ENCODE data around the gene UBE2H.
"Not testable (repeated sequence)": the region's sequence is repeated elsewhere in the genome, so short reads cannot be mapped to it uniquely, and the experiment has no call there.

The UBE2H gene

GRCh38 chr7:129843978-129844840 lies 108.6 kb downstream of the UBE2H start:
- DNase-seq (ENCODE audit: low read depth in 2 of 2), result no peak

GRCh38 chr7:129843365-129843898 lies 109.3 kb downstream of the UBE2H start:
- DNase-seq (ENCODE audit: low read depth in 2 of 2), result no peak

DNA sequence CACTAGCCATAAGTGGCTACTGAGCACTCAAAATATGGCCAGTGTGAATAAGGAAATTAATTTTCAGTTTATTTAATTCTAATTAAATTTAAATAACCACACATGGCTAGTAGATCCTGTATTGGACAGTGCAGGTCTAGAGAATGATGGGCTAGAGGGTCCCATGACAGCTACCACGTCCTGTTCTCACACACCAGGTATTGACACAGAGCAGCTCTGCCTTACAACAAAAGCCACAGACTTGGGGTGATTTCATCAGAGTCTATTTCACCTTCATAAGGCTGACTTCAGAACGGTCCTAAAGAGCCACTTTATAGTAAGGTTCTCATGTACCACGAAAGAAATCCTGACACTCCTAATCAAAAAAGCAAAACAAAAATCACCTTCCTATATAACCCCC lies 111.3 kb downstream of the UBE2H start:
- no peak for DNase-seq (ENCODE audit: low read depth in 2 of 2)

GRCh38 chr7:129840757-129841156 lies 112.0 kb downstream of the UBE2H start:
- no peak for DNase-seq (ENCODE audit: low read depth in 2 of 2)

DNA sequence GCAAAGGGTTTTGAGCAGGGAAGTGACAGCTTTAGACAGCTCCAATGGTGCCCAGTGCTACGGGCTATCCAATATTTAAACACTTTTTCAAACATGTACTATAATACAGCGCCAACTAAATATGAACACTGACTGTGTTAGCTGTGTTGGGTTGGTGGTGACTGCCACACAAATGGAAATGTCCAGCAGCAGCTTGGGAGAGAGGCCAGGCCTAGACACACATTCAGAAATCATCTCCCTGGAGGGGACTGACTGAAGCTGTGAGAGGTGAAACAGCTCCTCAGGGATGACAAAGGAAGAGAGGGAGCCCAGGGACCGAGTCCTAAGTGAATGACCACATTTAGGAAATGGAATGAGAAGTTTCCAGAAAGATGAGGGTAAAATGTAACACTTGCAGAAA lies 115.8 kb downstream of the UBE2H start:
- DNase-seq (ENCODE audit: low read depth in 2 of 2), result no peak

DNA sequence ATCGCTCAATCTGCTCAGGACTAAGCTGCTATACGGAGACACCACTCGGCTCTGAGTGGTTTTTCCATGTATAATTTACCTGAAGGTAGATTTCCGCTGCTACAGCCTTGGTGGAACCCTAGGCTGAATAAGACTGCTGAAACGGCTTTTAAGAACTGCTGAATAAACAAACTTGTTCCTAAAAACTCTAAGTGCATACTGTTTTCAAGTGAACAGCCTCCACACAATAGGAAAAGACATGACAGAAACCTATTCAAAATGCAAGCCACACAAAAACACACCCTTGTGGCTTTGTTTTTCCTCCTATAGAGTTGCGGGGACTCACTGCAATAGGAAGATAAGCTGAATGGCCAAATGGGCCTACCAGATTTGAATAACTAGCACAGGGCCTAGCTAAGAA lies 117.2 kb downstream of the UBE2H start:
- no peak for DNase-seq (ENCODE audit: low read depth in 2 of 2)

DNA sequence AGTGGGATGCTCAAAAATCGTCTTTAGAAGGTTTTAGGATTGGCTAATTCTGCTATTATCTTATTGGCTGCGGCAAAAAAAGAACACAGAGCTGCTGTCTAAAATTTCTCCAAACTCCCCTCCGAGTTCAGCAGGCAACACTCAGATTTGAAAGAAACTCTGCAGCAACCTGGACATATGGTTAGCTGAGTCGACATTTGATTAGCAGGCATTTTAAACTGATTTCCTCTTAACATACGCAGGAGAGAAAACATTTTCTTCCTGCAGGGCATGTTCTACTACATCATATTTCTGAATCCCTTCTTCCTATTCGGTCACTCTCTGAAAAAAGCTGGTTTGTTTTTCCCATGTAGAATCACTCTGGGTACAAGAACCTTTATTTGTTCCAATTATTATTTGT lies 119.4 kb downstream of the UBE2H start:
- not testable (repeated sequence) for DNase-seq (ENCODE audit: low read depth in 2 of 2)

DNA sequence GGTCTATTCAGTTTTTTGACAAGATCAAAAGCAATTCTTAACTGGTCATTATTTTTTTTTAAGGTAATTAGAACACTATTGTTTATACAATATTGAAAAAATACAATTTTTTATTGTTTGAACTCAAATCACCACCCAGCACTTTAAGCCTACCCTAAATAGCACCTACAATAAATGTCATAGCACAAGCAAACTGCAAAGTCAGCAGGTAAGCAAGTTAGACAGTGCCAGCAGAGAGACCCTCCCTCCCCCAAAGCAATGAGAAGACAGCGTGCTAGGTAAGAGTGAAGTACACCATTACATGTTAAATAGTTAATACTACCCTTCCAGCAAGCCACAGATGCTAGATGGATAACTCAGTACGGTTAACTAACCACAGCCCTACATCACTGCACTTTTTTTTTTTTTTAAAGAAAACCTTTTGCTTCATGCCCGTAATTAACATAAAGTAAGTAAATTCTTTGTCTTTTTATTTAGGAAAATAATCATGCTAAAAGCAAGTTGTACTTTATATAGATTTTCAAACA lies 120.0 kb downstream of the UBE2H start:
- no peak for DNase-seq (ENCODE audit: low read depth in 2 of 2)

- DNase-seq (ENCODE audit: low read depth in 2 of 2), result no peak
These were observed 120.5 kb downstream of the UBE2H start for GRCh38 chr7:129832282-129832681.

DNA sequence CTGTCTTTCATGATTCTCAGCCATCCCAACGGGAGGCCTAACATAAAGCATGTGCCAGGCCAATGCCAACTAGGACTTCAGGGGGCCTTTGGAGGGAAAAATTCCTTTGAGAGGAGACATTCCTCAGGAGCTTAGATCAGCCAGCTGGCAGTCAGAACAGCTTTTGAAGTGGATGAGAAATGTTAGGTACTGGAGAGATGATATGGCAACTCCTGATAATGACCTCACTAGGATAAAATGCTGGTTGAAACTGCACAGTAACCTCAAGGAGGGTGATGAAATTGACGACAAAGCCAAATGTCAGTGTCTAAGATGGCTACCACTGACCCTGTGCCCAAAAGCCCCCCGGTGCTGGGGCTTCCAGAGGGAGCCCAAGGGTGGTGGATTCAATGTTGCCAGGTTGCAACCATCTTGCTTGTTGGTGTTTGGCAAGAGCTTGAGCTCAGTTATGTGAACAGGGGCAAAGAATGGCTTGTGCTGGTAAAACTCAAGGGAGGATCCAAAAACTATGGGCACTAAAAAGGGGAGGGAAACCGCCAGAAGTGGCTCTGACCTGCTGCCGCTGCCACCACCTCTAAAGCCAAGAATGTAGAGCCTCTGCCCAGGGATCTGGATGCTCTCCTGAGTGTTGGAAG lies 121.2 kb downstream of the UBE2H start:
- no peak for DNase-seq (ENCODE audit: low read depth in 2 of 2)

GRCh38 chr7:129830949-129831348 lies 121.8 kb downstream of the UBE2H start:
- DNase-seq (ENCODE audit: low read depth in 2 of 2), result no peak

DNA sequence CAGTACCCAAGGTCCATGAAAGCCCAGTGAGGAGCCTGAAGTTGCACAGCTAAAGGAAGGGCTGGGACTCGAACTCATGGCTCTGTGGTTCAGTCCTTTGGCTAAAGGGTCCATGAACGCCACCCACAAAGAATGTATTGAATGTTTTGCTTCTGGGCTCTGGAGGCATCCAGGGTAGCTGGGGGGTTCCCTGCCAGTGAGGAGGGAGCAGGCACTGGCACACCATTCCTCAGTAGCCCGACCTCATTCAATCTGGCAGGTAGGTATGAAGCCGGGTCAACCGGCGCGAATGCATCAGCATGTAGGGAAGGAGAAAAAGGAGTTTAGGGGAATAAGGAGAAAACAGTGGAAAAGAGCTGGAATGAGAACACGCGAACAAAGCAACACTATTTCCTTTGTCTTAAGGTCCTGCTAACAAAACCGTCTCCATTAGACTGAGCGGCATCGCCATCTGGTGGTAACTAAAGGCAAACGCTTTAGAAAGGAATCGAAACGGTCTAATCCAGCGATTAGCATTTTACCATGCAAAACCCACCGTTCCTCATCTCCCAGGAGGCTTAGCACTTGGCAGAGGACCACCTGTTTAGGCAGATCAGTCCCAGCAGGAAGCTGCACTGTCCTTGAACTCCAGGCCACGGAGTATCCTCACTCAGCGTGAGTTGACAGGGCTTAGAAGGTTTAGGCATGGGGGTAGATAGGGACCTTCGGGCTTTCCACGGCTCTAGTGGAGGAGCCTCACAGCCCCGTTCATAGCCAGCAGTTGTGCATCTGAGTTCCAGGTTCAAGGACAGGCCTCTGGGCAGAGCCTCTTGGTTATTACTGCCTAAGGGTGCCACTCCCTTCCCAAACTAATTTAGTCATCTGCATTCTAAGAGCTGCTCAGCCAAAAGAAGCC lies 122.8 kb downstream of the UBE2H start:
- peak in 1 of 2 donors; percentile 12 for DNase-seq (ENCODE audit: low read depth in 2 of 2)

DNA sequence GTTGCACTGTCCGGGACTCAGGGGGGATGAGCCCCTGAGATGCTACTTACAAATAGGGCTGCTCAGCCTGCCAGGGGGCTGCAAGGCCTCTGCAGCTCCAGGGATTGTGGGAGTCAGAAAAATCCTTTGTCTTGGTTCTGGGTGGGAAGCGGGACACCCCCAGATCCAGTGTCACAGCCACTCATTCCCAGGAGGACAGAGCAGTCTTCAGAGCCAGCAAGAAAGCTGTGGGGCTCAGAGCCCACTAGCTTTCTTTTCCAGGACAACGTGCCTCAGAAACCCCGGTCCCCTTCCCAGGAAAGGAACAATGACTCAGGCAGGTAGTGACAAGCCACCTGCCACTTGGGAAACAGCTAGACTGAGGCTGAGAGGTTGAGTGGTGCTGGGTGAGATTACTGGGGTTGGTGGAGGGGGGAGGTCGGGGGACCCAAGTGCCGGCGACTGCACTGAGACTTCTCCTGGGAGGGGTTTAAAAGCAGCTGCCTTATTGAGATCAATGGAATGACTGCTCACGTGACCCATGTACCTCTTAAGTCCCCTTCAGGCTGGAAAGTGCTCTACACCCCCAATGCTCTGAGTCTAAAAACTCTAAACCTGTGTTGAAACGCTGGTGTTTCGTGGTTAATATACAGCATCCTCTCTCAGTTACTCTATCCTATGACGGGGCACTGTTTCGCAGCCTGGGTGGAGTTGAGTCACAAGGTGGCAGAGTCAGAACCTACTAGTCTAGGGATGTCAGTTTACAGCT lies 123.6 kb downstream of the UBE2H start:
- DNase-seq (ENCODE audit: low read depth in 2 of 2), result no peak

GRCh38 chr7:129828078-129828762 lies 124.5 kb downstream of the UBE2H start:
- no peak for DNase-seq (ENCODE audit: low read depth in 2 of 2)

- no peak for DNase-seq (ENCODE audit: low read depth in 2 of 2)
These were observed 125.2 kb downstream of the UBE2H start for GRCh38 chr7:129827467-129827990.

GRCh38 chr7:129826895-129827294 lies 125.9 kb downstream of the UBE2H start:
- not testable (repeated sequence) for DNase-seq (ENCODE audit: low read depth in 2 of 2)

DNA sequence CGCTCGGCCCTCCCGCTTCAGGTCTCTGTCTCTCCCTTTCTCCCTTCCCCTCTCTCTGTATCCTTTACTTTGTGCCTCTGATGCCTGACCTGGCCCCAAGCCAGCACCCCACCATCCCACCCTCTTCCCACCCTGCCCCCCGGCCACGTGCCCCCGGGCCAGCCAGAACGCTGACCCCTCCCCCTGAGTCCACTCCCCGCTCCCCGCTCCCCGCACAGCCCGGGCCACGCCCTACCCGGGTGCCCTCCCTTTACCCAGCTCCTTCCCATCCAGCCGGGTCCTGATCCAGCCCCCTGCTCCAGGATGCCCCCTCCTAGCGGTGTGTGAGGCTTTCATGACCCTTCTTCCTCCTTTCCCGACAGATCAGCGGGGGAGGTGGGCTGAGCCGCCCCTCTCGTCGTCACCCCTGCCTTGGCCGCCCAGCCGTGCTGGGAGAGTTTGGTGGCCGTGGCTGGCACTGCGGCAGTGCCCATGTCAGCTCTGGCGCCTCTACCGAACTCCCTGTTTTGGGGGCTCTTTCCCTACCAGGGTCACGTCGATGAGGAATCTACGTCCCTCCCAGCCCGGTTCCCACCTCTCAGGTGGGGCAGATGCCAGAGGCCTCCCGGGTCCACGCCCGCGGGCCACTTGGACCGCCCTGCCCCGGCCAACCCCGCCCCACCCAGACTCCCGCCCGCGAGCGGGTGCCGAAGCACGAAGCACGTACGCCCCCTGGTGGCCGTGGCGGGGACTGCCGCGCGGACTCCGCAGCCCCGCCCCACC lies 127.4 kb downstream of the UBE2H start:
- DNase-seq (ENCODE audit: low read depth in 2 of 2), result peak; percentile 76 to 96

- no peak for DNase-seq (ENCODE audit: low read depth in 2 of 2)
These were observed 128.2 kb downstream of the UBE2H start for GRCh38 chr7:129824291-129825208.
